Measurements from ENCODE around the gene TAF13.
"Not testable (repeated sequence)": the region's sequence is repeated elsewhere in the genome, so short reads cannot be mapped to it uniquely, and the experiment has no call there.

Gene TAF13

GRCh38 chr1:109045595-109045994 is 30.2 kb downstream of the TAF13 start:
- no peak for FAIRE-seq

- no peak for FAIRE-seq
Measured at GRCh38 chr1:109041621-109042468, 34.0 kb downstream of the TAF13 start, which contains the start of gene WDR47. Gene WDR47 (minus strand): TSS chr1:109042102. CDS start chr1:109023512, 18,590 bp downstream.

- FAIRE-seq = no peak
Measured at GRCh38 chr1:109040989-109041620, 34.7 kb downstream of the TAF13 start.

- FAIRE-seq = no peak
Measured at GRCh38 chr1:109040627-109040988, 35.2 kb downstream of the TAF13 start.

GRCh38 chr1:109034382-109034781 is 41.4 kb downstream of the TAF13 start:
- no peak for FAIRE-seq

GRCh38 chr1:109029493-109029892 is 46.3 kb downstream of the TAF13 start:
- FAIRE-seq = not testable (repeated sequence)

- FAIRE-seq = peak; percentile 37
Measured at GRCh38 chr1:109027841-109028240, 48.0 kb downstream of the TAF13 start.

- FAIRE-seq = no peak
Measured at GRCh38 chr1:109025694-109026093, 50.1 kb downstream of the TAF13 start.

- no peak for FAIRE-seq
Measured at GRCh38 chr1:109024646-109025045, 51.2 kb downstream of the TAF13 start.

- FAIRE-seq = no peak
Measured at GRCh38 chr1:109020693-109021257, 55.0 kb downstream of the TAF13 start.

- FAIRE-seq = not testable (repeated sequence)
Measured at GRCh38 chr1:109017719-109018118, 58.1 kb downstream of the TAF13 start.

GRCh38 chr1:109017134-109017533 is 58.7 kb downstream of the TAF13 start:
- FAIRE-seq = no peak
